ENCODE results near the gene NEK10.

Gene NEK10

DNA sequence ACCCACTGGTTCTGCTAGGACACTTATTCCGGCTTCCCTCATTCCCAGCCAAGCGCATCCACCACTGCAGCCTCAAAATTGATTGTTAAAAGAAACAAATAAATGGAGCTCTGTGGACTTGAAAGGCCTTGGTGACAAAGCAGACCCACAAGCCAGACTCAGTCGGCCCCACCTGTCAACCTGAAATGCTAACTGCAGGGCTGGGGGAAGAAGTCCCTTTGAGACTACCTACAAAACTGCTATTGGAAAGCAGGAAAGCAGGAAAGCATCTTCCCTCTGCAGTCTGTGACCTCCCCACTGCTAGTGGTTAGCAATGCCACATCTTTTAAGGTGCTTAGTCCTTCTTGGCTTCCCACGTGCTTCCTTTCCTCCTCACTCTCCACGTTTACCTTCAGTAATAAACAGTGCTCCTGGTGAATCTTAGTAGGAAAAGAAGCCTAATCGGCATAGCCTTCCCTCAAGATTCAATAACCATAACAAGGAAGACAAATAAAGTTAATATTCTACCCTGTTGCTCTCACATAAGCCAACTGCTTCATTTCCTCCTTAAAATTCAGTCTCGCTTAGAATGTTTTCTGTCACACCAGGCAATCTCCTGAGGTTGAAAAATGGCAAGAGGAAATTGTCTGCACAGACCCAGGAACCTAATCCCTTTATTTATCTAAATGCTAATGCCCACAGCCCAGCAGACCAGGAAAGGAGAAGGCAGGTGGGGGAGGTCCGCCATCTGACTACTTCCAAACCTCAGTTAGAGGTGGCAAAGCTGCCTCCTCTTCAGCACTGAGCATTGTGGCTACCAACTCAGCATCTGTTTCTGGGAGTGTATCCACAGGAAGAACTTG, 296.2 kb downstream of the NEK10 start:
- DNase-seq: no peak
- TF ChIP-seq GATA1 (IDR thresholded peaks at IDR 0.05; ENCODE audit: low read depth, low read length) (no peak), POLR2A (IDR thresholded peaks at IDR 0.05; ENCODE audit: low read length) (no peak)

DNA sequence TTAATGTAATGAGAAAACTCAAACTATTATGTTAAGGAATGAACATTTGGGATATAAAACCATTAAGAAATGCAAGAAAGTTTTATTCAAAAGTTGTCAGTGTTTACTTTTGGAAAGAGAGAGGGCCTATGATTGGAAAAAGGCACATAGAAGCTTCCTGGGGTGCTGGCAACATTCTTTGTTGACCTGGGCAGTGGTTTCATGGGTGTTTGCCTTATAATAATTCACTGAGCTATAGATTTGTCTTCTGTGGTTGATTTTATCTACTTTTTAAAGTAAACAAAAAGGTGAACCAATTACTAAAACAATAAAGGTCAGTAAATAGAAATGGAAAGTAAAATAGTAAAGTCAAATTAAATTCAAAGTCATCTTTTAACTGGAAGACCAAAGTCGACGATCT, 308.8 kb downstream of the NEK10 start:
- no peak for DNase-seq
- TF ChIP-seq GATA1 (IDR thresholded peaks at IDR 0.05; ENCODE audit: low read depth, low read length): no peak
- no peak for TF ChIP-seq POLR2A (IDR thresholded peaks at IDR 0.05; ENCODE audit: low read length)

Measured in erythroblast (primary cell).